HUES64 (cell line): ENCODE measurements around the gene MEOX1. TPM values are rescaled to one million over a fixed set of nuclear protein-coding genes. Genes with fewer than 3 reads are reported as not detected.

ENCODE experiments used
- H3K27ac ChIP-seq: 2 replicates; pipeline ENCODE4 v1.7.0; 2013; ENCODE audit warnings: low read depth, low read length, inconsistent platforms
- H3K27me3 ChIP-seq: 2 replicates; pipeline ENCODE4 v1.6.1; 2013; ENCODE audit warnings: mild to moderate bottlenecking, low read length; ENCODE audit not compliant: insufficient read depth
- H3K36me3 ChIP-seq: 2 replicates; pipeline ENCODE4 v1.6.1; 2013; ENCODE audit warnings: mild to moderate bottlenecking, low read length; ENCODE audit not compliant: insufficient read depth
- H3K4me1 ChIP-seq: 2 replicates; pipeline ENCODE4 v1.6.1; 2013; ENCODE audit warnings: mild to moderate bottlenecking, low read length, moderate library complexity; ENCODE audit not compliant: insufficient read depth
- H3K4me3 ChIP-seq: 2 replicates; pipeline ENCODE4 v1.5.1; 2013; ENCODE audit warnings: mild to moderate bottlenecking, low read length, moderate library complexity
- H3K9ac ChIP-seq: 2 replicates; pipeline ENCODE4 v1.6.1; 2013; ENCODE audit warnings: mild to moderate bottlenecking, low read depth, low read length
- H3K9me3 ChIP-seq: 2 replicates; pipeline ENCODE4 v1.6.1; 2013; ENCODE audit warnings: low read depth, low read length; ENCODE audit not compliant: insufficient read depth
- WGBS: fragments of 150-250, 120-280 bp; methylation state at CpG from one replicate; pipeline ENCODE4 v1.1.7; 2013; ENCODE audit warnings: missing lambda C conversion rate; 5-methylcytosine and 5-hydroxymethylcytosine counted together
- polyA plus RNA-seq, 2 experiments: library from polyadenylated mRNA; stranded (reverse); fragments of 50-300 nt; gene quantifications; one replicate each; pipeline ENCODE4 v1.2.3, GENCODE V29; 2013

The MEOX1 gene
- polyA plus RNA-seq (2013, experiment 1 of 2) = 0.35 TPM
- polyA plus RNA-seq (2013, experiment 2 of 2) = 0.51 TPM

DNA sequence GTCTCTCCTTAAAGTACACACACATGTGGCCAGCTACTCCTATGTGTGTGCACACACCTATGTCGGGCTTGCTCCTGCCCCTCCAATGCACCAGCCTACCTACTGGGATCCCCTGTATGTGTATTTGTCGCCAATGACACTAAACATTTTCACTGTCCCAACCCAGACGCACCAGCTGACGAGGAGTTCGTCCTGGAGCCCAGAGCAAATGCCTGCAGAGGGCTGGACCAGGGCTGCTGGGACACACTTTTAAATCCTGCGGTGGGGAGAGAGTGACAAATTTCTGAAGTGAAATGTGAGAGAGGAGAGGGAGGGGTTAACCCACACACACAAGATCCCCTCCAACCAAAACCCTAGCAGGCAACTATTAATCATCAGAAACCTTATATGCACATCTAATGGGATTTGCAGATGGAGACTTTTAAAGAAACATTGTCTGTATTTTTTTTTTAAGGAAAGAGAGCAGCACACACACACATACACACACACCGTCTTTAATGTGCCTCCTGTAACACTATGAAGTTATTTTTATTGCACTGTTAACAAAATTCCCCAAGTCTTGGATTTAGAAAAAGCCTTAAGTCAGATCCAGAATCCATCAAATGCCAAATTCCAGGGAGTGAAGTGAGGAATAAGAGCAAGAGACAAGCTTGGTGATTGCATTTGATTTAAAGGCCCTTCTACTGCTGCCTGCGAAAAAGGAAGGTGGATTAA is at the start of gene MEOX1:
Gene MEOX1 (minus strand): TSS at position 224 of the 714 bp plus-strand sequence. CDS start 388 bp downstream, outside the sequence.
- no peaks in the 10 kb centered on the region for H3K36me3 ChIP-seq
- peaks cover 22% of the 10 kb centered on the region for H3K4me1 ChIP-seq
- H3K9me3 ChIP-seq = no peaks in the 10 kb centered on the region
- 61% methylated on average over 6 of the region's 8 CpGs for WGBS
- 0 out of 2 replicates have a peak within 1 kb of the TSS, but pooled peaks have one; percentile 22 for H3K27ac ChIP-seq
- H3K9ac ChIP-seq = no peak within 1 kb of the TSS
- H3K4me3 ChIP-seq = no peak within 1 kb of the TSS
- H3K27me3 ChIP-seq = no peaks in the 10 kb centered on the region

- H3K4me3 ChIP-seq = no peak overlapping the region
- peaks cover 8% of the 10 kb centered on the region; the same call in 1 of the 2 replicates for H3K4me1 ChIP-seq
- no peak overlapping the region for H3K27ac ChIP-seq
- no peak overlapping the region for H3K9ac ChIP-seq
- no peaks in the 10 kb centered on the region for H3K9me3 ChIP-seq
- peaks cover 33% of the 10 kb centered on the region for H3K27me3 ChIP-seq
- no peaks in the 10 kb centered on the region for H3K36me3 ChIP-seq
- 92% methylated on average over 6 of the region's 6 CpGs for WGBS
These were observed 48.4 kb upstream of the MEOX1 start for GRCh38 chr17:43710101-43710500.

DNA sequence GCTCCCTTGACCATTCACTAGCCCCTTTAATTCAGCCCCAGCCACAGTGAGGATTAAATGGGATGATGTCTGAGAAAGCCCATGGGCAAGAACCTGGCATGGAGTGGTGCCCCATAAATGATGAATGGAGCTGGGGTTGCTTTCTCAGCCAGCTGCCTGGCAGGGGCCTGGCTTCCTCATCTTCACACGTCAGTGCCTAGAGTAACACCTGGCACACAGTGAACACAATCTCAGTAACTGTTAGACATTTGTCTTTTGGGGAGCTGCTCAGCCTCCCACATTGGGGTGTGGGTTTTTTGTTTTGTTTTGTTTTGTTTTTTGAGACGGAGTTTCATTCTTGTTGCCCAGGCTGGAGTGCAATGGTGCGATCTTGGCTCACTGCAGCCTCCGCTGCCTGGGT is 47.5 kb upstream of the MEOX1 start:
- Histone ChIP-seq H3K4me3 (no peak overlapping the region), H3K9me3 (no peaks in the 10 kb centered on the region), H3K4me1 (peaks cover 9% of the 10 kb centered on the region; the same call in 1 of the 2 replicates), H3K9ac (no peak overlapping the region), H3K27ac (no peak overlapping the region), H3K27me3 (peaks cover 24% of the 10 kb centered on the region), H3K36me3 (no peaks in the 10 kb centered on the region)
- 93% methylated on average over 4 of the region's 4 CpGs for WGBS

DNA sequence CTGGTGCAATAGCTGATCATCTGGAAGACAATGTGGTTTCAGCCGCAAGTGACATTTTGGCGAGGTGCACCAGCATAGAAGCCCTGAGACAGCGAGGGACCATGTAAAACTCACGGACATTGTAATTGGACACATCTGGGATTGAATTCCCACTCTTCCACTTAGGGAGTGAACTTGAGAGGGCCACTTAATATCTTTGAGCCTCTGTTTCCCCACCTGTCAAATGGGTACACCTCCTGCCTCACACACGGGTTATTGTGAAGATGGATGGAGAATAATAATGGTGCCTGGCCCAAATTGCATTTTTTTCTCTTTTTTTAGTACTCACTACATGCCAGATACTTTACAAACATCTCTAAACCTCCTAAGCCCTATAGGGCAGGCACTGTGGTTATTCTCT is 45.5 kb upstream of the MEOX1 start:
- Histone ChIP-seq H3K4me1 (peaks cover 3% of the 10 kb centered on the region; the same call in 1 of the 2 replicates), H3K36me3 (no peaks in the 10 kb centered on the region), H3K4me3 (no peak overlapping the region), H3K27me3 (peaks cover 4% of the 10 kb centered on the region), H3K9me3 (no peaks in the 10 kb centered on the region), H3K27ac (no peak overlapping the region), H3K9ac (no peak overlapping the region)
- WGBS = 93% methylated on average over 4 of the region's 5 CpGs

- WGBS = 94% methylated on average over 5 of the region's 5 CpGs
- Histone ChIP-seq H3K27ac (no peak overlapping the region), H3K9me3 (no peaks in the 10 kb centered on the region), H3K27me3 (no peaks in the 10 kb centered on the region), H3K36me3 (no peaks in the 10 kb centered on the region), H3K4me1 (peaks cover 5% of the 10 kb centered on the region; the same call in 1 of the 2 replicates), H3K9ac (no peak overlapping the region), H3K4me3 (no peak overlapping the region)
These were observed 44.5 kb upstream of the MEOX1 start for GRCh38 chr17:43706235-43706634.

- H3K9ac ChIP-seq = no peak overlapping the region
- H3K4me1 ChIP-seq = peaks cover 6% of the 10 kb centered on the region; the same call in 1 of the 2 replicates
- no peaks in the 10 kb centered on the region for H3K36me3 ChIP-seq
- no peaks in the 10 kb centered on the region for H3K9me3 ChIP-seq
- 92% methylated on average over 3 of the region's 3 CpGs for WGBS
- H3K27ac ChIP-seq = no peak overlapping the region
- no peak overlapping the region for H3K4me3 ChIP-seq
- H3K27me3 ChIP-seq = no peaks in the 10 kb centered on the region
These were observed 41.9 kb upstream of the MEOX1 start for GRCh38 chr17:43703630-43704029.

DNA sequence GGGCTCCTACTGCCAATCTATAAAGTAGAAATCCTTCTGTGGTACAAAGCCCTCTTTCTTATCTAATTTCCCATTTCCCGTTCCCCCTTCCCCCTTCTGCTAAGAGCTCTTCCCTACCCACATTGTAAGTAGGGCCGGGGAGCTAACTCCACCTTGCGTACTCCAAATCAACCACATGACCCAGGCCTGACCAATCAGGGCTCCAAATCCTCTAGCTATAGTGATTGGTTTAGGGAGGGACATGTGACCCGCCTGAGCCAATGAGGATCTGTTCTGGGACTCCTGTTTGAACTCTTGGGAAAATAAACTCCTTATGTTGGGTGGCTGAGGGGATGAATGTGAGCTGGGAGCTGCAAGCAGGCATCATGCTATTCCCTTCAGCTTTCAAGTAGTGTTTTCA is 40.9 kb upstream of the MEOX1 start:
- Histone ChIP-seq H3K9me3 (no peaks in the 10 kb centered on the region), H3K27ac (no peak overlapping the region), H3K4me3 (no peak overlapping the region), H3K9ac (no peak overlapping the region), H3K27me3 (no peaks in the 10 kb centered on the region), H3K4me1 (peaks cover 6% of the 10 kb centered on the region; the same call in 1 of the 2 replicates), H3K36me3 (no peaks in the 10 kb centered on the region)
- WGBS = 79% methylated on average over 4 of the region's 4 CpGs

- H3K27me3 ChIP-seq = no peaks in the 10 kb centered on the region
- H3K36me3 ChIP-seq = no peaks in the 10 kb centered on the region
- no peak overlapping the region for H3K27ac ChIP-seq
- 91% methylated on average over 16 of the region's 16 CpGs for WGBS
- no peaks in the 10 kb centered on the region for H3K9me3 ChIP-seq
- no peak overlapping the region for H3K4me3 ChIP-seq
- H3K9ac ChIP-seq = no peak overlapping the region
- H3K4me1 ChIP-seq = peaks cover 8% of the 10 kb centered on the region; the same call in 1 of the 2 replicates
These were observed 39.6 kb upstream of the MEOX1 start for GRCh38 chr17:43701318-43701743.

DNA sequence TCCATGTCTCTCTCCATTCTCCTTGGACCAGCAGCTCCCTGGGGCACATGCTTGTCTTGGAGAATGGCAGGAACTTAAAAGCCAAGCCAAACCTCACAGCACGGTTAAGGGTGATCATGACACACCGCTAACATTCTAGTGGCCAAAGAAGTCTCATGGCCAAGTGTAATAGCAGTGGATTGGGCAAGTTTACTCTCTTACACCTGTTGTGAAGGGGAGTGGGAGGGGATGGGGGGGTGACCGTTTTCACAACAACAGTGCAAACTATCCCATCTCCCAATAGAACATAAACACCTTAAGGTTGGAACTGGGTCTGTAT is 37.7 kb upstream of the MEOX1 start:
- Histone ChIP-seq H3K27ac (no peak overlapping the region), H3K27me3 (no peaks in the 10 kb centered on the region), H3K4me3 (no peak overlapping the region), H3K9ac (no peak overlapping the region), H3K36me3 (no peaks in the 10 kb centered on the region), H3K4me1 (peaks cover 12% of the 10 kb centered on the region), H3K9me3 (no peaks in the 10 kb centered on the region)
- 96% methylated on average over 2 of the region's 3 CpGs for WGBS

GRCh38 chr17:43698678-43699437 is 37.1 kb upstream of the MEOX1 start:
- H3K9me3 ChIP-seq = no peaks in the 10 kb centered on the region
- H3K9ac ChIP-seq = no peak overlapping the region
- WGBS = 87% methylated on average over 7 of the region's 7 CpGs
- no peaks in the 10 kb centered on the region for H3K36me3 ChIP-seq
- H3K4me3 ChIP-seq = no peak overlapping the region
- no peak overlapping the region for H3K27ac ChIP-seq
- no peaks in the 10 kb centered on the region for H3K27me3 ChIP-seq
- H3K4me1 ChIP-seq = peaks cover 10% of the 10 kb centered on the region

DNA sequence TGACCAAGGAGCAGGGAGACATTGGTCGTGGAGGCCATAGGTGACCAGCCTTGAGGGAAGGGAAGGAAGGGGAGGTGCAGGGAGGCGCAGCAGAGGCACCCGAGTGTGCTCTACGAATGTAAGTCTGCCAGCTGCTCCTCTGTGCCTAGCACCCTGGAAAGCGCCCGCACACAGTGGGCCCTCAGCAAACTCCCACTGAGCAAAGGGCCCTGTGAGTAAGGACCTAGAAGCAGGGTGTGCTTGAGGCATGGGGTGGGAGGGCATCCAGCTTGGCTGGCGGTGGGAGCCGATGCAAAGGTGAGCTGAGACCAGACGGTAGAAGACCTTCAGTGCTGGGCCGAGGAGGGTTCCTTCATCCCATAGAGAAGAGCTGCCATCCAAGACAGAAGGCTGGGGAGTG is 36.2 kb upstream of the MEOX1 start:
- H3K36me3 ChIP-seq = no peaks in the 10 kb centered on the region
- peaks cover 10% of the 10 kb centered on the region for H3K4me1 ChIP-seq
- WGBS = 90% methylated on average over 10 of the region's 10 CpGs
- no peak overlapping the region for H3K27ac ChIP-seq
- no peaks in the 10 kb centered on the region for H3K27me3 ChIP-seq
- no peak overlapping the region for H3K4me3 ChIP-seq
- H3K9me3 ChIP-seq = no peaks in the 10 kb centered on the region
- no peak overlapping the region for H3K9ac ChIP-seq
